HepG2 (cell line): ENCODE measurements around the gene POLR1G. TPM values are rescaled to one million over a fixed set of nuclear protein-coding genes. Genes with fewer than 3 reads are reported as not detected.

Experiments
- CBFB ChIP-seq: sonication (generic); formaldehyde crosslinking; IDR thresholded peaks from 2 replicates; pipeline ENCODE4 v1.4.0; 2020; ENCODE audit warnings: missing genetic modification reagents
- CCDC6 ChIP-seq: sonication (generic); formaldehyde crosslinking; IDR thresholded peaks from 2 replicates; pipeline ENCODE4 v1.8.1; 2022; ENCODE audit warnings: mild to moderate bottlenecking, missing genetic modification reagents, moderate library complexity
- DNMT3B ChIP-seq: conservative IDR thresholded peaks from 2 replicates; pipeline ENCODE4 v1.6.1; 2016; ENCODE audit warnings: missing biosample characterization, control low read depth
- GABPA ChIP-seq, 2 experiments: IDR thresholded peaks; 2 replicates each; pipeline ENCODE4 v1.6.1; 2011 to 2016; ENCODE audit warnings: low read depth in 2 of 2, low read length in 1 of 2, missing biosample characterization in 1 of 2, missing genetic modification characterization in 1 of 2
- HDAC2 ChIP-seq: sonication (generic); formaldehyde crosslinking; IDR thresholded peaks from 2 replicates; pipeline ENCODE4 v1.4.0; 2020; ENCODE audit warnings: missing genetic modification reagents
- ISL2 ChIP-seq: sonication (generic); formaldehyde crosslinking; IDR thresholded peaks from 2 replicates; pipeline ENCODE4 v1.5.0; 2020; ENCODE audit warnings: missing genetic modification reagents
- KMT2A ChIP-seq: sonication (generic); formaldehyde crosslinking; IDR thresholded peaks from 2 replicates; pipeline ENCODE4 v1.4.0; 2020; ENCODE audit warnings: missing genetic modification reagents
- NFKBIZ ChIP-seq: IDR thresholded peaks from 2 replicates; pipeline ENCODE4 v1.6.1; 2018; ENCODE audit warnings: missing genetic modification reagents, missing compliant biosample characterization
- SKI ChIP-seq: fragments of 450-650 bp; IDR thresholded peaks from one replicate; pipeline ENCODE4 v1.6.1; 2018; ENCODE audit warnings: mild to moderate bottlenecking; ENCODE audit not compliant: partially characterized antibody
- SP2 ChIP-seq: sonication (generic); formaldehyde crosslinking; IDR thresholded peaks from 2 replicates; pipeline ENCODE4 v1.5.1; 2020; ENCODE audit warnings: mild to moderate bottlenecking, missing genetic modification reagents
- TAF1 ChIP-seq: sonication (generic); formaldehyde crosslinking; IDR thresholded peaks from 2 replicates; pipeline ENCODE4 v1.4.0; 2020; ENCODE audit warnings: missing genetic modification reagents
- TEAD2 ChIP-seq: sonication (generic); formaldehyde crosslinking; IDR thresholded peaks from 2 replicates; pipeline ENCODE4 v1.9.0; 2021; ENCODE audit warnings: missing genetic modification reagents
- TSC22D2 ChIP-seq: sonication (generic); formaldehyde crosslinking; IDR thresholded peaks from 2 replicates; pipeline ENCODE4 v1.5.1; 2020; ENCODE audit warnings: missing genetic modification reagents, mild to moderate bottlenecking, borderline replicate concordance
- XBP1 ChIP-seq: sonication (generic); formaldehyde crosslinking; IDR thresholded peaks from 2 replicates; pipeline ENCODE4 v1.5.0; 2020; ENCODE audit warnings: missing genetic modification reagents
- ZHX1 ChIP-seq: sonication (generic); formaldehyde crosslinking; IDR thresholded peaks from 2 replicates; pipeline ENCODE4 v1.8.1; 2022; ENCODE audit warnings: low read depth, mild to moderate bottlenecking, missing genetic modification reagents
- ZNF451 ChIP-seq: sonication (generic); formaldehyde crosslinking; IDR thresholded peaks from 2 replicates; pipeline ENCODE4 v1.5.0; 2020; ENCODE audit warnings: mild to moderate bottlenecking, missing genetic modification reagents
- ZNF563 ChIP-seq: sonication (generic); formaldehyde crosslinking; IDR thresholded peaks from 2 replicates; pipeline ENCODE4 v1.8.0; 2022; ENCODE audit warnings: mild to moderate bottlenecking, moderate library complexity, missing genetic modification reagents
- ZNF605 ChIP-seq: sonication (generic); formaldehyde crosslinking; IDR thresholded peaks from 2 replicates; pipeline ENCODE4 v1.8.0; 2022; ENCODE audit warnings: mild to moderate bottlenecking, missing genetic modification reagents
- polyA plus RNA-seq, 8 experiments: library from polyadenylated mRNA; depleted of rRNA in 3 of 8; stranded (reverse) in 7 of 8; unstranded in 1 of 8; fragments of >200 nt; fragmentation: Illumina TruSeq in 4 of 8; extraction: Trizol in 4 of 8; gene quantifications; 2 replicates each; pipeline versions ENCODE4 v1.2.1 to v1.2.3, GENCODE V29; 2011 to 2016; ENCODE audit warnings: low read depth in 4 of 8, missing spikeins in 1 of 8, mixed read lengths in 1 of 8; ENCODE audit not compliant: insufficient read depth in 1 of 8
- total RNA-seq, 5 experiments: library from RNA; depleted of rRNA; stranded (reverse); fragments of >200 nt; fragmentation: Illumina TruSeq; extraction: Trizol; gene quantifications; 2 replicates each; pipeline ENCODE4 v1.2.3, GENCODE V29; 2016; ENCODE audit warnings: low read depth in 1 of 5
- TF ChIP-seq, protein P1 (sequence below): sonication (generic); formaldehyde crosslinking; IDR thresholded peaks from 2 replicates; pipeline ENCODE4 v1.5.1; 2020; ENCODE audit warnings: mild to moderate bottlenecking, missing genetic modification reagents
- TF ChIP-seq, protein P2 (sequence below): sonication (generic); formaldehyde crosslinking; IDR thresholded peaks from 2 replicates; pipeline ENCODE4 v1.4.0; 2020; ENCODE audit warnings: missing genetic modification reagents

POLR1G gene
- total and polyA plus RNA-seq, 2 of the 13 experiments (the other 11 are each of a cell fraction or from before 2014, with no cell fraction given): 3.5 to 20.8 TPM

DNA sequence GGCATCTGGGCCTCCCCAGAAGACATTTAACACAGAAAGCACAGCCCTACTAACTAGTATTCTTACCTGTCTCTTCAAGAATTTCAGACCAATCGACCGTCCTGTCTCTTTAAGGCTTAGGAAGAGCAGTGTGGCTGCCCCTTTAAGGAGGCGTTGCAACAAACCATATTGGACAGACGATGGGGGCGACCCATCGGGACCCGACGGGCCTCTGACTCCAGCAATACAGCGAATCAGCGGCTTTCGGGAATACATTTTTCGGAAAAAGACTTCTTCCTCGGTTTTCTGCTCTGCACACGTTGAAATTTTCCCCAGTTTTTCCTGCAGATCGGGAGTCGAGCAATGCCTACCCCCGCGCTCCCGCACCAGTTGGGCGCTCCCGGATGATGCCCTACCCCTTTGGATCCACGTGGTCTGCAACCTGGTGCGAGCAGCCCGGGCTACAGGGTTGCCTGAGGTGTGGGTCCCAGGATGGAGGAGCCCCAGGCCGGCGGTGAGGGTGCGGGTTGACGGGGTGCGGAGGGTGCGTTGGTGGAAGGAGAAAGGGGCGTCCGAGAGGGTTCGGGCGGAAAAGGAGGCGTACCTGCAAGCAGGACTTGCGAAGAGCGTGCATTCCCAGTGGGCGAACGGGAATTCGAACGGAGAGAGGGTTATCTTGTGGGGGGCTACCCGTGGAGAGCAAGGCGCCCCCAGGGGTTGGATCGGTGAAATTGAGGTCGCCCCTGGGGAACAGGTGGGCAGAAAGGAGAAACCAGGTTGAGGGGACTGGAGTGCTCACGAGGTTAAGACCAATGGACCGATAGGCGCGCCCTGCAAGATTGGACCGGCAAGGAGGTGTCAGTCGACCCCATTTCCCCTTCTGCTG is at the start of gene POLR1G (continued):
- peak; percentile 49; the same call in 1 of the 2 replicates for TF ChIP-seq KMT2A (CRISPR knock-in tag)
- TF ChIP-seq GABPA (IDR thresholded peaks at IDR 0.05; ENCODE audit: low read depth, low read length): no peak
- peak; percentile 63 for TF ChIP-seq GABPA (CRISPR knock-in tag; IDR thresholded peaks at IDR 0.05; ENCODE audit: low read depth)
- TF ChIP-seq XBP1 (CRISPR knock-in tag): no peak
- no peak for TF ChIP-seq DNMT3B (CRISPR knock-in tag)
- no peak for TF ChIP-seq CBFB (CRISPR knock-in tag)
- TF ChIP-seq ISL2: peak; percentile 20; the same call in 1 of the 2 replicates
- no peak for TF ChIP-seq ZHX1
- TF ChIP-seq HDAC2 (CRISPR knock-in tag): peak; percentile 45; the same call in 1 of the 2 replicates
- TF ChIP-seq SKI: peak; percentile 85
- 0 out of 2 replicates have a peak, but pooled peaks have one; percentile 12 for TF ChIP-seq NFKBIZ
- no peak for TF ChIP-seq SP2 (CRISPR knock-in tag)
- no peak for TF ChIP-seq CCDC6 (CRISPR knock-in tag)
- TF ChIP-seq ZNF451 (CRISPR knock-in tag): peak; percentile 41; the same call in 1 of the 2 replicates
- TF ChIP-seq ZNF605 (CRISPR knock-in tag): 0 out of 2 replicates have a peak, but pooled peaks have one; percentile 29
- TF ChIP-seq TEAD2 (CRISPR knock-in tag): no peak
- TF ChIP-seq, protein P1, sequence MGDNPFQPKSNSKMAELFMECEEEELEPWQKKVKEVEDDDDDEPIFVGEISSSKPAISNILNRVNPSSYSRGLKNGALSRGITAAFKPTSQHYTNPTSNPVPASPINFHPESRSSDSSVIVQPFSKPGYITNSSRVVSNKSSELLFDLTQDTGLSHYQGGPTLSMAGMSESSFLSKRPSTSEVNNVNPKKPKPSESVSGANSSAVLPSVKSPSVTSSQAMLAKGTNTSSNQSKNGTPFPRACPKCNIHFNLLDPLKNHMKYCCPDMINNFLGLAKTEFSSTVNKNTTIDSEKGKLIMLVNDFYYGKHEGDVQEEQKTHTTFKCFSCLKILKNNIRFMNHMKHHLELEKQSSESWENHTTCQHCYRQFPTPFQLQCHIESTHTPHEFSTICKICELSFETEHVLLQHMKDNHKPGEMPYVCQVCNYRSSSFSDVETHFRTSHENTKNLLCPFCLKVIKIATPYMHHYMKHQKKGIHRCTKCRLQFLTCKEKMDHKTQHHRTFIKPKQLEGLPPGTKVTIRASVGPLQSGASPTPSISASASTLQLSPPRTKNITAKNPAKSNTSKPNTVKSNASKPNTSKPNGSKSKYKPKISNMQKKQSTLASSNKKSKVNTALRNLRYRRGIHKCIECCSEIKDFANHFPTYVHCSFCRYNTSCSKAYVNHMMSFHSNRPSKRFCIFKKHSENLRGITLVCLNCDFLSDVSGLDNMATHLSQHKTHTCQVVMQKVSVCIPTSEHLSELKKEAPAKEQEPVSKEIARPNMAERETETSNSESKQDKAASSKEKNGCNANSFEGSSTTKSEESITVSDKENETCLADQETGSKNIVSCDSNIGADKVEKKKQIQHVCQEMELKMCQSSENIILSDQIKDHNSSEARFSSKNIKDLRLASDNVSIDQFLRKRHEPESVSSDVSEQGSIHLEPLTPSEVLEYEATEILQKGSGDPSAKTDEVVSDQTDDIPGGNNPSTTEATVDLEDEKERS: no peak
- TF ChIP-seq TSC22D2: no peak; the same call in 1 of the 2 replicates
- peak; percentile 79; the same call in 1 of the 2 replicates for TF ChIP-seq ZNF563
- TF ChIP-seq TAF1 (CRISPR knock-in tag): peak; percentile 77
- TF ChIP-seq, protein P2, sequence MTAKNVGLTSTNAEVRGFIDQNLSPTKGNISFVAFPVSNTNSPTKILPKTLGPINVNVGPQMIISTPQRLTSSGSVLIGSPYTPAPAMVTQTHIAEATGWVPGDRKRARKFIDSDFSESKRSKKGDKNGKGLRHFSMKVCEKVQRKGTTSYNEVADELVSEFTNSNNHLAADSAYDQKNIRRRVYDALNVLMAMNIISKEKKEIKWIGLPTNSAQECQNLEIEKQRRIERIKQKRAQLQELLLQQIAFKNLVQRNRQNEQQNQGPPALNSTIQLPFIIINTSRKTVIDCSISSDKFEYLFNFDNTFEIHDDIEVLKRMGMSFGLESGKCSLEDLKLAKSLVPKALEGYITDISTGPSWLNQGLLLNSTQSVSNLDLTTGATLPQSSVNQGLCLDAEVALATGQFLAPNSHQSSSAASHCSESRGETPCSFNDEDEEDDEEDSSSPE (CRISPR knock-in tag): peak; percentile 56; the same call in 1 of the 2 replicates
